Measurements from ENCODE around the gene COL4A2. TPM values are rescaled to one million over a fixed set of nuclear protein-coding genes. Genes with fewer than 3 reads are reported as not detected.

The COL4A2 gene
- total RNA-seq, 4 donors from 2014 or later, result 419 to 931 (median 555) TPM

DNA sequence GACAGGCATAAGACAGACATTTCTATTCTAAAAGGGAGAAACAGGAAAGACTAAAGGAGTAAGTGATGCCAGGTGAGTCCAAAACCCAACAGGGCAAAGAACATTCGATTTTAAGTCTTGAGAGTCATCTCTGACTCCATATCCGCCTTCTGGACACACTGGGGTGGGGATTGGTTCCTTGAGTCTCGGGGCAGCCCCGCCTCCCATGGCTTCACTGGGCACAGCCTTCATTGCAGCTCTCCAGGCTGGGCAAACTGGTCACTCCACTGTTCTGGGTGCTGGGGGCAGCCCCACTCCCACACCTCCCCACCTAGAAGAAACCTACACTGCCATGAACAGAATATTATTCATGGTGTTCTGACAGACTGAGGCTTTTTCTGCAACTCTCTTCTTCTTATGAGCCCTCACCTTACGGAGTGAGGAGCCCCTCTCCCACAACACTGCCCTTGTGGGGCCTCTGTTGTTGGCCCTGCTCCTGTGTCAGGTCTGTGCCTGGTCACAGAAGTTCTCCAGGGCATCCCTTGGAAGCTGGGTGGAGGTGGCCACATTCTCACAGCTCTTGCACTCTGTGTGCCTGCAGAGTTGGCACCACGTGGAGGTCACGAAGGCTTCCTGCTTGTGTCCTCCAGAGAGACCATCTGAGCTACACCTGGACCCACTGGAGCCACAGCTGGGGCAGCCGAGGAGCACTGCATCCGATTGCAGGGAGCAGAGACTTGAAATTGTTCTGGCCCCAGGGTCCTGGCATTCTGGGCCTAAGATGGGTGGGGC lies 95.4 kb downstream of the COL4A2 start:
- WGBS, result 96% methylated on average over 7 of the region's 9 CpGs
- no peak for DNase-seq (ENCODE audit: extremely low spot score)
- Histone ChIP-seq H3K9me3 (no peaks in the 10 kb centered on the region), H3K27me3 (no peaks in the 10 kb centered on the region), H3K4me3 (no peak overlapping the region), H3K27ac (replicated peaks in 1 of 4) (peak overlapping the region; percentile 80 to 95 (median 90)), H3K36me3 (peaks cover 0 to 4% (median 0%) of the 10 kb centered on the region in 4 donors), H3K4me1 (peaks cover 75 to 99% (median 97%) of the 10 kb centered on the region in 4 donors)
- intact Hi-C loops (cut with DNase I), result no loop called here
- TF ChIP-seq, protein P1, sequence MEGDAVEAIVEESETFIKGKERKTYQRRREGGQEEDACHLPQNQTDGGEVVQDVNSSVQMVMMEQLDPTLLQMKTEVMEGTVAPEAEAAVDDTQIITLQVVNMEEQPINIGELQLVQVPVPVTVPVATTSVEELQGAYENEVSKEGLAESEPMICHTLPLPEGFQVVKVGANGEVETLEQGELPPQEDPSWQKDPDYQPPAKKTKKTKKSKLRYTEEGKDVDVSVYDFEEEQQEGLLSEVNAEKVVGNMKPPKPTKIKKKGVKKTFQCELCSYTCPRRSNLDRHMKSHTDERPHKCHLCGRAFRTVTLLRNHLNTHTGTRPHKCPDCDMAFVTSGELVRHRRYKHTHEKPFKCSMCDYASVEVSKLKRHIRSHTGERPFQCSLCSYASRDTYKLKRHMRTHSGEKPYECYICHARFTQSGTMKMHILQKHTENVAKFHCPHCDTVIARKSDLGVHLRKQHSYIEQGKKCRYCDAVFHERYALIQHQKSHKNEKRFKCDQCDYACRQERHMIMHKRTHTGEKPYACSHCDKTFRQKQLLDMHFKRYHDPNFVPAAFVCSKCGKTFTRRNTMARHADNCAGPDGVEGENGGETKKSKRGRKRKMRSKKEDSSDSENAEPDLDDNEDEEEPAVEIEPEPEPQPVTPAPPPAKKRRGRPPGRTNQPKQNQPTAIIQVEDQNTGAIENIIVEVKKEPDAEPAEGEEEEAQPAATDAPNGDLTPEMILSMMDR (IDR thresholded peaks at IDR 0.05), result no peak
- TF ChIP-seq POLR2A (IDR thresholded peaks at IDR 0.05; ENCODE audit: low read depth), result no peak
- no peak for TF ChIP-seq EP300 (IDR thresholded peaks at IDR 0.05)
- TF ChIP-seq POLR2AphosphoS5 (IDR thresholded peaks at IDR 0.05), result no peak

DNA sequence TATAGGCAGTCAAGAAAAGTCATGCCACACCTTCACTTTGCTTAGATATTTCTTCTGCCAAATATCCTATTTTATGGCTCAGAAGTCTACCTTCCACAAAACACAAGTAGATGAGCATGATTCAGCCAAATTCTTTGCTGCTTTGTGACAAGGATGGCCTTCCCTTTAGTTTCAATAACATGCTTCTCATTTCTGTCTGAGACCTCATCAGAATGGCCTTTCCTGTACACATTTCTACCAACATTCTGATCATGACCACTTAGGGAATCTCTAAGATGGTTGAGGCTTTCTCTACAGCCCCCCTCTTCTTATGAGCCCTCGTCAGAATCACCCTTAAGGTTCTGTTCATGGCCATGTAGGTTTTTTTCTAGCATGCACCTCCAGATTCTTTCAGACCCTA lies 96.2 kb downstream of the COL4A2 start:
- WGBS, result 97% methylated on average over 1 of the region's 1 CpG
- Histone ChIP-seq H3K4me1 (peaks cover 75 to 99% (median 97%) of the 10 kb centered on the region in 4 donors), H3K36me3 (peaks cover 0 to 5% (median 2%) of the 10 kb centered on the region in 4 donors), H3K27me3 (no peaks in the 10 kb centered on the region), H3K4me3 (no peak overlapping the region), H3K27ac (replicated peaks in 1 of 4) (peak overlapping the region; percentile 80 to 95 (median 90)), H3K9me3 (no peaks in the 10 kb centered on the region)
- no peak for DNase-seq (ENCODE audit: extremely low spot score)
- intact Hi-C loops (cut with DNase I), result no loop called here
- TF ChIP-seq POLR2AphosphoS5 (IDR thresholded peaks at IDR 0.05) (no peak), POLR2A (IDR thresholded peaks at IDR 0.05; ENCODE audit: low read depth) (no peak), EP300 (IDR thresholded peaks at IDR 0.05) (no peak)
- TF ChIP-seq, protein P1 (IDR thresholded peaks at IDR 0.05), result no peak

DNA sequence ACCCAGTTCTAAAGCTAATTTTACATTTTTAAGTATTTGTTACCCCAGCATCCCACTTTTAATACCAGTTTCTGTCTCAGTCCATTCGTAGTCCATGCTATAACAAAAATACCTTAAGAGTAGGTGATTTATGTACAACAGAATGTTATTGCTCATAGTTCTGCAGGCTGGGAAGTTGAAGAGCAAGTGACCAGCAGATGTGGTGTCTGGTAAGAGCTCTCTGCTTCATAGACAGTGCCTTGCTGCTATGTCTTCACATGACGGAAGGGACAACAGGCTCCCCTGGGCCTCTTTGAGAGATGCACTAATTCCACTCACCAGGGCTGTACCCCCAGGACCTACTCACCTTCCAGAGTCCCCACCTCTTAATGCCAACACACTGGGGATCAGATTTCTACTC lies 96.6 kb downstream of the COL4A2 start:
- intact Hi-C loops (cut with DNase I), result no loop called here
- Histone ChIP-seq H3K27ac (replicated peaks in 1 of 4) (peak overlapping the region; percentile 80 to 95 (median 90)), H3K4me3 (no peak overlapping the region), H3K36me3 (peaks cover 0 to 7% (median 2%) of the 10 kb centered on the region in 4 donors), H3K4me1 (peaks cover 74 to 97% (median 96%) of the 10 kb centered on the region in 4 donors), H3K27me3 (no peaks in the 10 kb centered on the region), H3K9me3 (no peaks in the 10 kb centered on the region)
- DNase-seq (ENCODE audit: extremely low spot score), result no peak
- TF ChIP-seq EP300 (IDR thresholded peaks at IDR 0.05) (no peak), POLR2AphosphoS5 (IDR thresholded peaks at IDR 0.05) (no peak), POLR2A (IDR thresholded peaks at IDR 0.05; ENCODE audit: low read depth) (no peak)
- TF ChIP-seq, protein P1 (IDR thresholded peaks at IDR 0.05), result no peak
- WGBS, result 42% methylated on average over 2 of the region's 2 CpGs

DNA sequence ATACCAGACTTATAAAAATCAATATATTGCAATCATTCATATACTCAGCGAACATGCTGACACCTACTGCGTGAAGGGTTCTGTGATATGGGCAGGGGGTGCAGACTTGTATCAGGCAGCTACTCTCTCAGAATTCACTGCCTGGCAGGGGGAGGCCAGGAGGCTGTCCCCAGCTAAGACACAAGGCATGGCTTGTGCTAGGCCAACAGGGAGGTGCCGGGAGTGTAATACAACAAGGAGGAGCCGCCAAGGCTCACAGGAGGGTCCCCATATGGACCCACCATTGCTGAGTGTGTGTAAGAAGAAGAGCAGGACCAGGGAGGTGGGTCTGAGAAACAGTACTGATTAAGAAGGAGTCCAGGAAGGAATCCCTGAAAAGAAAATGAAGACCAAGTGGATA lies 97.2 kb downstream of the COL4A2 start:
- DNase-seq (ENCODE audit: extremely low spot score), result no peak
- H3K4me3 ChIP-seq, result no peak overlapping the region
- no peaks in the 10 kb centered on the region for H3K9me3 ChIP-seq
- H3K36me3 ChIP-seq, result peaks cover 0 to 7% (median 2%) of the 10 kb centered on the region in 4 donors
- no peaks in the 10 kb centered on the region for H3K27me3 ChIP-seq
- 95% methylated on average over 4 of the region's 4 CpGs for WGBS
- H3K4me1 ChIP-seq, result peaks cover 72 to 94% (median 93%) of the 10 kb centered on the region in 4 donors
- intact Hi-C loops (cut with DNase I), result no loop called here
- peak overlapping the region; percentile 80 to 95 (median 90) for H3K27ac ChIP-seq (replicated peaks in 1 of 4)
- TF ChIP-seq POLR2AphosphoS5 (IDR thresholded peaks at IDR 0.05), result no peak
- TF ChIP-seq POLR2A (IDR thresholded peaks at IDR 0.05; ENCODE audit: low read depth), result no peak
- TF ChIP-seq EP300 (IDR thresholded peaks at IDR 0.05), result no peak
- TF ChIP-seq, protein P1 (IDR thresholded peaks at IDR 0.05), result no peak

Data from esophagus muscularis mucosa (tissue), 4 donors.